ENCODE measurements around the gene PHKG2. TPM values are rescaled to one million over a fixed set of nuclear protein-coding genes. Genes with fewer than 3 reads are reported as not detected.
A peak's percentile ranks its signal among the peaks of the same experiment; 100 is the strongest.

Gene PHKG2
- total RNA-seq, 4 donors from 2014 or later = 13.5 to 44.7 (median 25.8) TPM

DNA sequence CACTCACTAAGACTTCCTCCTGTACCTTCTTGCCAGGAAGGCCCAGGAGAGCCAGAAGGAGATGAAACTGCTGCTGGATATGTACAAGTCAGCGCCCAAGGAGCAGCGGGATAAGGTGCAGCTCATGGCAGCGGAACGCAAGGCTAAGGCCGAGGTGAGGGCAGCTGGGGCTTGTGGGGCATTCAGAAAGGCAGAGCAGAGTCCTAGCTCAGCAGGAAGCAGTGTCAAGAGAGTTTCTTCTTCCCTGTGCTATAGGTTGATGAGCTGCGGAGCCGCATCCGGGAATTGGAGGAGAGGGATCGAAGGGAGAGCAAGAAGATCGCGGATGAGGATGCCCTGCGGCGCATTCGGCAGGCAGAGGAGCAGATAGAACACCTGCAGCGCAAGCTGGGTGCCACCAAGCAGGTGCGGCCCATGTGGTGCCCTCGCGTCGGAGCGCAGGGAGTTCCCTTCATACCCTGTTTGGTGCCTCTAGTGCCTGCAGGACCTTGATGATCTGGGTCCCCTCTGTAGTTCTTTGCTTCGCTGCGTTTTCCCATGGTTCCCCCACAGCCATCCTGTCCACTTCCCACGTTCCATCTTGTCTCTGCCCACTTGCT lies 20.5 kb downstream of the PHKG2 start:
- no peak for DNase-seq
- Histone ChIP-seq H3K4me3 (no peak overlapping the region), H3K4me1 (peaks cover 0 to 6% of the 10 kb centered on the region in 2 donors), H3K27me3 (no peaks in the 10 kb centered on the region), H3K36me3 (no peaks in the 10 kb centered on the region), H3K9me3 (no peaks in the 10 kb centered on the region), H3K27ac (no peak overlapping the region)
- no peak for TF ChIP-seq POLR2A (IDR thresholded peaks at IDR 0.05)
- TF ChIP-seq, protein P1, sequence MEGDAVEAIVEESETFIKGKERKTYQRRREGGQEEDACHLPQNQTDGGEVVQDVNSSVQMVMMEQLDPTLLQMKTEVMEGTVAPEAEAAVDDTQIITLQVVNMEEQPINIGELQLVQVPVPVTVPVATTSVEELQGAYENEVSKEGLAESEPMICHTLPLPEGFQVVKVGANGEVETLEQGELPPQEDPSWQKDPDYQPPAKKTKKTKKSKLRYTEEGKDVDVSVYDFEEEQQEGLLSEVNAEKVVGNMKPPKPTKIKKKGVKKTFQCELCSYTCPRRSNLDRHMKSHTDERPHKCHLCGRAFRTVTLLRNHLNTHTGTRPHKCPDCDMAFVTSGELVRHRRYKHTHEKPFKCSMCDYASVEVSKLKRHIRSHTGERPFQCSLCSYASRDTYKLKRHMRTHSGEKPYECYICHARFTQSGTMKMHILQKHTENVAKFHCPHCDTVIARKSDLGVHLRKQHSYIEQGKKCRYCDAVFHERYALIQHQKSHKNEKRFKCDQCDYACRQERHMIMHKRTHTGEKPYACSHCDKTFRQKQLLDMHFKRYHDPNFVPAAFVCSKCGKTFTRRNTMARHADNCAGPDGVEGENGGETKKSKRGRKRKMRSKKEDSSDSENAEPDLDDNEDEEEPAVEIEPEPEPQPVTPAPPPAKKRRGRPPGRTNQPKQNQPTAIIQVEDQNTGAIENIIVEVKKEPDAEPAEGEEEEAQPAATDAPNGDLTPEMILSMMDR (IDR thresholded peaks at IDR 0.05) = no peak
- intact Hi-C loops (cut with DNase I; ENCODE audit: low total_unique reads) = no loop called here

DNA sequence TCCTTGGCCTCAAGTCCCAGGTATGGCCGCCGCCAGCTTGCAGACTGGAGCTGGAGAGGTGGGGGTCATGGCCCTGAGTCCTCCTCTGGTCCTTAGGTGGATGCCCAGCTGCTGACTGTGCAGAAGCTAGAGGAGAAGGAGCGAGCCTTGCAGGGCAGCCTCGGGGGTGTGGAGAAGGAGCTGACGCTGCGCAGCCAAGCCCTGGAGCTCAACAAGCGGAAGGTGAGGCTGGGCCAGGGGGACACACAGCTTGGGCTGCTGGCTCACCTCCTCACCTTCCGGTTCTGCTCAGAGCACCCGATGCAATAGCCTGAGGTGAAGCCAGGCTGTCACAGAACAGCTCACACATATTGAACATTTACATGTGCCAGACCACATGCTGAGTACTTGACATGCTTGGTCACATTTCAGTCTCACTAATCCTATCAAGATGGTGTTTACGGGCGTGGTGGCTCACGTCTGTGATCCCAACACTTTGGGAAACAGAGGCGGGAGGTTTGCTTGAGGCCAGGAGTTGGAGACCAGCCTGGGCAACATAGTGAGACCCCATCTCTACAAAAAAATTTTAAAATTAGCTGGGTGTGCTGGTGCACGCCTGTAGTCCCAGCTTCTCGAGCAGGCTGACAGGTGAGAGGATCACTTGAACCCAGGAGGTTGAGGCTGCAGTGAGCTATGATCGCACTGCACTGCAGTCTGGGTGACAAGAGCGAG lies 21.3 kb downstream of the PHKG2 start:
- Histone ChIP-seq H3K27ac (no peak overlapping the region), H3K27me3 (no peaks in the 10 kb centered on the region), H3K4me1 (no peaks in the 10 kb centered on the region), H3K9me3 (no peaks in the 10 kb centered on the region), H3K36me3 (no peaks in the 10 kb centered on the region), H3K4me3 (no peak overlapping the region)
- TF ChIP-seq, protein P1 (IDR thresholded peaks at IDR 0.05) = no peak
- TF ChIP-seq POLR2A (IDR thresholded peaks at IDR 0.05) = no peak
- intact Hi-C loops (cut with DNase I; ENCODE audit: low total_unique reads) = no loop called here
- no peak for DNase-seq

DNA sequence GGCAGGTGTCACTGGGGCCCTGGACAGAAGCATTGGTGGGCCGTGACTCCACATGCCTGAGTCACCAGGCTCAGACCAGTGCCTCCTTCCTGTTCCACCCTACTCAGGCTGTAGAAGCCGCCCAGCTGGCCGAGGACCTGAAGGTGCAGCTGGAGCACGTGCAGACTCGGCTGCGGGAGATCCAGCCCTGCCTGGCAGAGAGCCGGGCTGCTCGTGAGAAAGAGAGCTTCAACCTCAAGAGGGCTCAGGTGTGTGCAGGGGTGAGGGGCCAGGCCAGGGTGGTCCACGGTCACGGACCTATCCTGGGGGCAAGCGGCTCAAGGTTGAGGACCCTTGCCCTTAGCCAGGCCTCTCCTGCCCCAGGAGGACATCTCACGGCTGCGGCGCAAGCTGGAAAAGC lies 23.5 kb downstream of the PHKG2 start:
- intact Hi-C loops (cut with DNase I; ENCODE audit: low total_unique reads) = no loop called here
- H3K9me3 ChIP-seq = no peaks in the 10 kb centered on the region
- H3K27me3 ChIP-seq = no peaks in the 10 kb centered on the region
- peaks cover 0 to 5% of the 10 kb centered on the region in 2 donors for H3K4me1 ChIP-seq
- H3K36me3 ChIP-seq = no peaks in the 10 kb centered on the region
- H3K27ac ChIP-seq = no peak overlapping the region
- H3K4me3 ChIP-seq = no peak overlapping the region
- no peak for DNase-seq
- TF ChIP-seq, protein P1 (IDR thresholded peaks at IDR 0.05) = no peak
- no peak for TF ChIP-seq POLR2A (IDR thresholded peaks at IDR 0.05)

DNA sequence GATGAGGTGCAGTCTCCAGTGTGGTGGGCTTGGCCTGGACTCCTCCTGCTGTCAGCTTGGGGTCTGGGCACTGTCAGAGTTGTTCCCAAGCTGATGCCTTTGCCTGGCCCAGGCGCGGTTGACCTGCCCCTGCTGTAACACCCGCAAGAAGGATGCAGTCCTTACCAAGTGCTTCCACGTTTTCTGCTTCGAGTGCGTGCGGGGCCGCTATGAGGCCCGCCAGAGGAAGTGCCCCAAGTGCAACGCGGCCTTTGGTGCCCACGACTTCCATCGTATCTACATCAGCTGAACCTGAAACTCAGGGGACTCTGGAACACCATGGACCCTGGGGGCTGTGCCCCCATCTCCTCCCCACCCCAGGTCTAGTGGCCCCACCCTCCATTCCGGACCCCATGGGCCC lies 25.6 kb downstream of the PHKG2 start:
- Histone ChIP-seq H3K27ac (no peak overlapping the region), H3K27me3 (no peaks in the 10 kb centered on the region), H3K4me1 (peaks cover 0 to 6% of the 10 kb centered on the region in 2 donors), H3K36me3 (no peaks in the 10 kb centered on the region), H3K9me3 (no peaks in the 10 kb centered on the region), H3K4me3 (no peak overlapping the region)
- TF ChIP-seq POLR2A (IDR thresholded peaks at IDR 0.05) = no peak
- TF ChIP-seq, protein P1 (IDR thresholded peaks at IDR 0.05) = no peak
- no peak for DNase-seq
- intact Hi-C loops (cut with DNase I; ENCODE audit: low total_unique reads) = no loop called here

DNA sequence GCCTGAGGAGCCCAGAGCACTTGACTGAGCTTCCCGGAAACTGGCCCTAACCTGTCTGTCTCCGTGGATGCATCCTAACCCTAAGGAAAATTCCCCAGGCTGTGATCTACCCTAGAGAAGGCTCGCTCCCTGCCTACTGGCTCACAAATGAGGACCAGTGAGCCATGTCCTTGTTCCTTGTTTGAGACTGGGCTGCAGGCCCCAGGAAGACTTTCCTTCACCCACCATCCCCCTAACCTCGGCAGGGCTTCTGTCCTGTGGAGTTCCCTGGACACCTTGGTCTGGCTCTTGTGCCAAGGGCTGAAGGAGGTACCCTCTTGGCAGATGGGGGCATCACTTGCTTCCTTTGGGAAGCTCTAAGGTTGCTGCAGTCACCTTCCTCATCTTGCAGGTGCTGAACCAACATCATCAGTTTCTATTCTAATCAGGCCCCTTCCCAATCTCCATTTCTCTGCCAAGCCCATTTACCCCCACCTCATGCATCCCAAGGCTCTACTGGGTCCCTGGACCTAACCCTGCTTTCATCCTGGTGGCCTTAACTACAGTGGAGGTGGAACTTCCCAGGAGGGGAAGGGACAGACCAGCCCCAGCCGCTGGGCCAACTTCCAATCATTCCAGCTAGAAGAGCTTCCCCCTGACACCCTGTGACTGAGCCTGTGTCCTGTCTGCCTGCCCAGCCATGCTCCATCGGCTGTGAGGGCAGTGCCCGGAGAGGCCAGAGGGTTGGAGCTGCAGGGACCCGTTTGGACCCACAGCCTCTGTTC lies 26.3 kb downstream of the PHKG2 start:
- no peaks in the 10 kb centered on the region for H3K9me3 ChIP-seq
- no peaks in the 10 kb centered on the region for H3K36me3 ChIP-seq
- no peaks in the 10 kb centered on the region for H3K27me3 ChIP-seq
- TF ChIP-seq, protein P1 (IDR thresholded peaks at IDR 0.05) = no peak
- TF ChIP-seq POLR2A (IDR thresholded peaks at IDR 0.05) = no peak
- no peak for DNase-seq
- intact Hi-C loops (cut with DNase I; ENCODE audit: low total_unique reads) = no loop called here
- H3K27ac ChIP-seq = peak overlapping the region; percentile 60 to 67
- peaks cover 0 to 6% of the 10 kb centered on the region in 2 donors for H3K4me1 ChIP-seq
- H3K4me3 ChIP-seq = peak overlapping the region; percentile 58 to 61

Measured in uterus (tissue), 4 donors.